Measurements from ENCODE around the gene REXO4.

REXO4 gene

DNA sequence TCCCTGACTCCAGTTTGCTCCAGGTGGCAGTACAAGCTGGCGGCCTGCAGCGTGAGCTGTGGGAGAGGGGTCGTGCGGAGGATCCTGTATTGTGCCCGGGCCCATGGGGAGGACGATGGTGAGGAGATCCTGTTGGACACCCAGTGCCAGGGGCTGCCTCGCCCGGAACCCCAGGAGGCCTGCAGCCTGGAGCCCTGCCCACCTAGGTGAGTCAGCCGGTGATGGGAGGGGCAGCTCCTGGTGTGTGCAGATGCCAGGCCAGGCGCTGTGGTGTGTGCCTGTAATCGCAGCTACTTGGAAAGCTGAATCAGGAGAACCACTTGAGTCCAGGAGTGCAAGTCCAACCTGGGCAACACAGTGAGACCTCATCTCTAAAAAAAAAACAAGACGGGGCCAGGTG, 31.9 kb upstream of the REXO4 start:
- DNase-seq = no peak

DNA sequence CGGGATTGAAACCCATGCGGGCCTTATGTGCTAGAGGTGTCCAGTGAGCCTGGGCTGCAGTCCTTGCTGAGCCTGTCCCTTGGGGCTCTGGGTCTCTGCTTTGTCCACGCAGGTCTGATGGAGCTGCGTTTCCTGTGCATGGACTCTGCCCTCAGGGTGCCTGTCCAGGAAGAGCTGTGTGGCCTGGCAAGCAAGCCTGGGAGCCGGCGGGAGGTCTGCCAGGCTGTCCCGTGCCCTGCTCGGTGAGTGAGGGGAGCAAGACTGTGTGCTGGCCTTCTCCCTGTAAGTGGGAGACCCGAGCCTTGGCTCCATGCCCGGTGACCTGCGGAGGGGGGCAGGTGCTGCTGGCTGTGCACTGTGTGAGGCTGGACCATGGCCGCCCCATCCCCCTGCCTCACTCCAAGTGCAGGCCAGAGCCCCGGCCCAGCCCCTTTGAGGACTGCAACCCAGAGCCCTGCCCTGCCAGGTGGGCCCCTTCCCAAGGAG, 30.7 kb upstream of the REXO4 start:
- DNase-seq = no peak

DNA sequence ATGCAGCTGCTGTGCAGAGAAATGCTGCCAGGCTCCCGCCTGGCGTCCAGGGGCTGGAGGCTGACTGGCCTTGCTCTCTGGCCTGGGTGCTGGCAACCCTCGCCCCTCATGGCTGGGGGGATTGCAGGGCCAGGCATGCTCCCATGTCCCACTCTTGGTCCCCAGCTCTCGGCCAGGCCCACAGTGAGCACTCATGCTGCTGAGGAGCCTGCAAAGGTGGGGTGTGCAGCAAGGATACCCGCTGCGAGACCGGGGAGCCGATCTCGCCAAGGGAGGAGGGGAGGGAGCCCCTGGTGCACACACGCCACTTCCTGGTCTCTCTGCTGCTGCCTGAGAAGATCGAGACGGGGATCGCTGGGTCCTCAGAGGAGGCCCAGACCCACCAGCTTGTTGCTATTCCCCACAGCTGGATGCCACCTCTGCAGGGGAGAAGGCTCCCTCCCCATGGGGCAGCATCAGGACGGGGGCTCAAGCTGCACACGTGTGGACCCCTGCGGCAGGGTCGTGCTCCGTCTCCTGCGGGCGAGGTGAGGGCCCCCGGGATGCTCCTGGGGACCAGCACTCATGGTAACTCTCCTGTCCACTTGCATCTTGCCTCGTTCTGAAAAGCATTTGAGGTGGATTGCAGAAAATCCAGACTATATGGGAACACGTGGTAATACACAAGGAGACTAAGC, 27.6 kb upstream of the REXO4 start:
- DNase-seq = no peak

DNA sequence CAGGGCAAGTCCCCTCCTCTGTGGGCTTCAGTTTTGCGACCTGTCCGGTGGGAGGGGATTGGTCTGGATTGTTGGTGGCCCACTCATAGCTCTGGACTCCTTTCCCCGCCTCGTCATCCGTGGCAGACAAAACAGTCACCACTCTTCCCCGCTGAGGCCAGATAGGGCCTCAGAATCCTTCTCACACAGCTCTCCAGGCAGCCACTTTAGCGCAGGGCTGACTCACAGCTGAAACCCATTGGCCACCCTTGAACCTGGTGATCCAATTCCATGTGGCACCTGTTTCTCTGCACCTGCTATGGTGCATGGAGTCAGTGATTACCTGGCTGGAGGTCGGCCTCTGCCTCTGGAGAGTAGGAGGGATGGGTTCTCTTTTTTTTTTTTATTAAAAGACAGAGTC, 26.2 kb upstream of the REXO4 start:
- no peak for DNase-seq

DNA sequence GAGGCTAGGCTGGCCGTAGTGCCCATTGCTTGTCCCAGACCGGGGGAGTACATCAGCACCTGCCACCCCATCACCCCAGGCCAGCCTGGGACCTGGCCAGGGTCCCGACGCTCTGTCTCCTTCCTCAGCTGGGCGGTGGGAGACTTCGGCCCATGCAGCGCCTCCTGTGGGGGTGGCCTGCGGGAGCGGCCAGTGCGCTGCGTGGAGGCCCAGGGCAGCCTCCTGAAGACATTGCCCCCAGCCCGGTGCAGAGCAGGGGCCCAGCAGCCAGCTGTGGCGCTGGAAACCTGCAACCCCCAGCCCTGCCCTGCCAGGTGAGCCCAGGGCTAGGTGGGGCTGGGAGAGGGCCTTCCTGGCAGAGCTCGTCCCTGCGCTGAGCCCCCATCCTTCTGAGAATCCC, 25.4 kb upstream of the REXO4 start:
- no peak for DNase-seq

DNA sequence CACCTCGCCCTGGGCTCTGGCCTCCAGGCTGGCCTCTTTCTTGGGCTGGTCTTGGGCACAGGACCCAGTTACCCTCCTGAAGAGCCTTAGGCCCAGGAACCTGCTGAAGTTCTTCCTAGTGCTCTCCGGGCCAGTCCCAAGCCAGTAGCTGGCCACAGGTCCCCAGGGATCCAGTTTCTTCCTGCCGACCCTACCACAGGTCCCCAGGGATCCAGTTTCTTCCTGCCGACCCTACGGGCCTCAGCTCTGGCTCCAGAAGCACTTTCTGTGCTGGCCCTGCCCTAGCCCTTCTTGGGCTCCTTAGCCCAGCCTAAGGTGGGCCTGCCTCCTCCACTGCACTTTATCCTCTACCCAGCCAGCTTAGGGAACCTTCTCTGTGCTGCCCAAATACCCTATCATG, 23.8 kb upstream of the REXO4 start:
- no peak for DNase-seq

DNA sequence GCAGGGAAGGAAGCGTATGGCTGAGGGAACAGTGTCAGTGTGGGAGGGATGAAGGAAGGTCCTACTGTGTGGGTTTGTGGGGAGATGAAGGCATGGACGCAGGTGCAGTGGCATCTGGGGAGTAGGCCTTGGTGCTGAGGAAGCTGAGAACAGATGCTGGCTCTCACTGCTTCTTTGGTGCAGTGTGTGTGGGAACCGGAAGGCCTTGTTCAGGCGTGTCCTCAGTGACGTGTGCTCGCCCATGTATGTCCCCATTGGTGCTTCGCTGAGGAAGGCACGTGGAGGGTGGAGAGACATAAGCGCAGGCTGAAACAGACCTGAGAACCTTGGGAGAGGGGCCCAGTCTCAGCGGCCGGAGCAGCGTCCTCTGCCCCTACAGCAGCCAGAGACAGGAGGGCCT, 23.1 kb upstream of the REXO4 start:
- no peak for DNase-seq

DNA sequence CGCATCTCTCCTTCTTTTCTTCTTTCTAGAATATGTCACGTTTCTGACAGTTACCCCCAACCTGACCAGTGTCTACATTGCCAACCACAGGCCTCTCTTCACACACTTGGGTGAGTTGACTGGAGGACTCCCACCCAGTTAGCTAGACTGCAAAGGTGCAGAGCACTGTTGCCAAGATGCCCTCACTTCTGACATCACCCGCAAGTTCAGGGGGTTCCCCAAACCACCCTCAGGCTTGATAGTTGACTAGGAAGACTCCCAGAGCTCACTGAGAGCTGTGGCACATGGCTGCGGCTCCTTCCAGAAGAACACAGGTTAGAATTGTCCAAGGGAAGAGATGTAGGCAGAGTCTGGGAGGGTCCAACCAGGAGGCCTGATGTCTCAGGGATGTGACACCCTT, 21.5 kb upstream of the REXO4 start:
- DNase-seq = no peak

DNA sequence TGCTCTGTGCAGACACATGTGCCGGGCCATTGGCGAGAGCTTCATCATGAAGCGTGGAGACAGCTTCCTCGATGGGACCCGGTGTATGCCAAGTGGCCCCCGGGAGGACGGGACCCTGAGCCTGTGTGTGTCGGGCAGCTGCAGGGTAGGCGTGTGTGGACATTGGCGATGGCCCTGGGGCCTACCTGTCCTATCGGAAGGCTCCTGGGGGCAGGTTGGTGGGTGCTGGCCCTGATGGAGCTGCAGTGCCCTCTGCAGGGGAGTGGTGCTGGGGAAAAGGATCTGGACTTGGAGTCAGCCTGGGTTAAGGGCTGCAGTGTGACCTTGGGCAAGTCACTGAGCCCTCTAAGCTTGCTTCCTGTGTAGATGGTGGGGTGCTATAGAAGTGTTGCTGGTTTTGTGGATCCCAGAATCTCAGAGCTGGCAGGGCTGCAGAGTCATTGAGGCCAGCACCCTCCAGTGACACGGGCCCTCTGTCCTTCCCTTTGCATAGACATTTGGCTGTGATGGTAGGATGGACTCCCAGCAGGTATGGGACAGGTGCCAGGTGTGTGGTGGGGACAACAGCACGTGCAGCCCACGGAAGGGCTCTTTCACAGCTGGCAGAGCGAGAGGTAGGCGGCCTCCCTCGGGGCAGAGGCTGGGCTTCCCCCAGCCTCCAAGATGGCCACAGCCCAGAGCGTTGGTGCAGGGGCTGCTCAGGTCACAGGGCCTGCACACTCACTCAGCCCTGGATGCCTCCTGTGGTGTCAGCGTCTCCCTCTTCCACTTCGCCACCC, 20.1 kb upstream of the REXO4 start:
- no peak for DNase-seq

DNA sequence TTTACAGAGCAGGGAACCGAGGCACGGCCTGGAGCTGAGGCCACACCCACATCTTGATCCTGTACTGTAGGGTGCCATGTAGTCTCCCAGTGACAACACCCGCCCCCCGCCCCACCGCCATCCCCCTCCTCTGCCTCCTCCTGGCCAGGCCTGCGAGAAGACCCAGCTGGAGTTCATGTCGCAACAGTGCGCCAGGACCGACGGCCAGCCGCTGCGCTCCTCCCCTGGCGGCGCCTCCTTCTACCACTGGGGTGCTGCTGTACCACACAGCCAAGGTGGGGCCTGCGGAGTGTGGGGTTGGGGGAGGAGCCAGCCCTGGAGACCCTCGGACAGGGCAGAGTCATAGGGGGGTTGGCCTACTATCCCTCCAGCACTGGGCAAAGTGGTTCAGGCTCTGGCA, 18.9 kb upstream of the REXO4 start:
- DNase-seq = no peak

DNA sequence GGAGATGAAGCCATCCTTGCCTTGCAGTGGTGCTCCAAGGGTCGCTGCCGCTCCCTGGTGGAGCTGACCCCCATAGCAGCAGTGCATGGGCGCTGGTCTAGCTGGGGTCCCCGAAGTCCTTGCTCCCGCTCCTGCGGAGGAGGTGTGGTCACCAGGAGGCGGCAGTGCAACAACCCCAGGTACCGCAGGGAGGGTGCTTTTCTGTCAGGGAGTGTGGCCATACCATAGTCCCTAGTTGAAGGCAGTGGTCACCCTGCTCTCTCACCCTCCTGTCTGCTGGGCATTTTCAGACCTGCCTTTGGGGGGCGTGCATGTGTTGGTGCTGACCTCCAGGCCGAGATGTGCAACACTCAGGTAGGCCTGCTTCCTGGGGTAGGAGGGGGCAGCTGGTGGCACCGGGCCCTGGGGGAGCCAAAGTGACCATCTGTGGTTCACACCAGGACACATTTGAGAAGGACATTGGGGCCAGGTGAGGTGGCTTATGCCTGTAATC, 15.6 kb upstream of the REXO4 start:
- DNase-seq = no peak

DNA sequence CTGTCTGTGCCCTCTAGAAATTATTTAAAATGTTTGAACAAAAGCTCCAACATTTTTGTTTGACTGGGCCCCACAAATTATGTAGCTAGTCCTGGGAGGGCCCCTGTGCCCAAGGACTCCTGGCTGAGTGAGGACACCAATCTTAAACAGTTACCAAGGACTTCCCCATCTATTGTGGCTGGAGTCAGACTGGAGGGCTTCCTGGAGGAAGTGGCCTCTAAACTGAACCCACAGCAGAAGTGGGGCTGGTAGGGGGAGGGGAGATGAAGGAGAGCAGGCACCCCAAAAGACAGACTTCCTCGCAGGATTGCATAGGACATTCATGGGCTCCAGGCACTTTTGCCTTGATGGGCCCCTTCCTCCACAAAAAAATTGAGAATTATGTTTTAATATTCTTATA, 12.4 kb upstream of the REXO4 start:
- no peak for DNase-seq

DNA sequence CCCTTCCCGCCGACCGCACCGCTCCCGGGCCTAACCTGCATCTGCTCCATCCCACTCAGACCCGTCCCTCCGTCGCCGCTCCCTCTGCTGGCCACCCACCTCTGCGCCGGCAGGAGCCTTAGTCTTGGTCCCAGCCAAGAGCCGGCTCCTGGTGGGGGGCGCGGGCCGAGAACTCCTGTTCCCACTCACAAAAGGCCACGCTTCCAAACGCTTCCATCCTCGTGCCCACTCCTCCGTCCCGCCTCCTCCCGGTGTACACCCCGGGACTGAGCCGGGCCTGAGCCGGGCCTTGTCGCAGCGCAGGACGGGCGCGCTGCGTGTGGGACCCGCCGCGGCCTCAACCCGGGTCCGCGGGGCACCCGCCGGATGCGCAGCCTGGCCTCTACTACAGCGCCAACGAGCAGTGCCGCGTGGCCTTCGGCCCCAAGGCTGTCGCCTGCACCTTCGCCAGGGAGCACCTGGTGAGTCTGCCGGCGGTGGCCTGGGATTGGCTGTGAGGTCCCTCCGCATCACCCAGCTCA, 11.9 kb upstream of the REXO4 start:
- DNase-seq = no peak

DNA sequence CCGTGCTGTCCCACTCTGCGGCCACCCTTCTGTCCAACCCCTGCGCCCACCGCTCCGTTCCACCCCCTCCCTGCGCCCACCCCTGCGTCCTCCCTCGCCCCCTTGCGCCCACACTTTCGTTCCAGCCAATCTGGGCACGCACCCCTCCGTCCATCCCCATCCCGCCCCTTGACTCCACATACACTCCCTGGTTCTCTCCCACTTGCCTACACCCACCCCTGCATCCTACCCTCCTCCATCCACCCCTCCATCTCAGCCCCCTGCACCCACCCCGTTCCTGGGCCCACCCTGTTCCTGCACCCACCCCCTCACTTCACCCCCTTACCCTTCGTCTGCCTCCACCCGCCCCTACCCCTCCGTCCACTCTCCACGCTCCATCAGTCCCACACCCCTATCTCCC, 11.4 kb upstream of the REXO4 start:
- no peak for DNase-seq

DNA sequence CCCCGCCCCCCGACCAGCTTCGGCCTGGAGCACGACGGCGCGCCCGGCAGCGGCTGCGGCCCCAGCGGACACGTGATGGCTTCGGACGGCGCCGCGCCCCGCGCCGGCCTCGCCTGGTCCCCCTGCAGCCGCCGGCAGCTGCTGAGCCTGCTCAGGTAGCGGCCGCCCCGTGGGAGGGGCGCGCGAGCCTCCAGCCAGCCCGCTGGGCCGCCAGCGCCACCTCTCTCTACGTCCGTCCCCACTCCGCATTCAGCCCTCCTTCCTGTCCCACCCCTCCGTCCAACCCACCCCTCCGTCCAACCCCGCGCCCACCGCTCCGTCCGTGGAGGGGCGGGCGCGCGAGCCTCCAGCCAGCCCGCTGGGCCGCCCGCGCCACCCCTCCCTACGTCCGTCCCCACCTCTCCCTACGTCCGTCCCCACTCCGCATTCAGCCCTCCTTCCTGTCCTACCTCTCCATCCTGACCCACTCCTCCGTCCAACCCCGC, 10.8 kb upstream of the REXO4 start:
- DNase-seq = no peak

DNA sequence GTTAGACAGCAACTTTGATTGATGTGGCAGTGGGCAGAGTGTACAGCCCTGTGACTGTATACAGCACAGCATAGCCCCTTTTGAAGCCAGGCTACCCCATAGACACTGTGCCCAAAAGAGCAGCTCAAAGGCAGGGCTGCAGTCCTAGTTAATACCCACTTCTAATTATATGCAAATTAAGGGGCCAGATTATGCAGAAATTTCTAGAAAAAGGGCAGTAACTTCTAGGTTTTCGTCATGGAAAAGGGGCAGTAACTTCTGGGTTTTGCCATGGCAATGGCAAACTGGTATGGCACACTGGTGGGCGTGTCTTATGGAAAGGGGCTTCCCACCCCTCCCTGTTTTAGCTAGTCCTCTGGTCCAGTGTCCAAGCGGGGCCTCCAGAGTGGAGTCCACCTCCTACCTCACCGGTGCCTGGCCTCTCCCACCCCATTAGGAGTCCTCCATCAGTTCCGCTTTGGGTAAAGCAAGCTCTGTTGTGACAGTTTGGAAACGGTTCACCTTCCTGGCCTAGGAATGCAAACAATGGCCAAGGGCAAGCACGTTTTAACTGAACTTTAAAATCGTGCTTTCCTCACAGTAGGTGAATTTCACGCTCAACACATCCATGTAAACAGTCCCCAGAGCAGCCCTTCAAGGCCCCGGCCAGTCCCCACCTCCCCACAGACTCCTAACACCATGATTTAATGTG, 10.0 kb upstream of the REXO4 start:
- no peak for DNase-seq

DNA sequence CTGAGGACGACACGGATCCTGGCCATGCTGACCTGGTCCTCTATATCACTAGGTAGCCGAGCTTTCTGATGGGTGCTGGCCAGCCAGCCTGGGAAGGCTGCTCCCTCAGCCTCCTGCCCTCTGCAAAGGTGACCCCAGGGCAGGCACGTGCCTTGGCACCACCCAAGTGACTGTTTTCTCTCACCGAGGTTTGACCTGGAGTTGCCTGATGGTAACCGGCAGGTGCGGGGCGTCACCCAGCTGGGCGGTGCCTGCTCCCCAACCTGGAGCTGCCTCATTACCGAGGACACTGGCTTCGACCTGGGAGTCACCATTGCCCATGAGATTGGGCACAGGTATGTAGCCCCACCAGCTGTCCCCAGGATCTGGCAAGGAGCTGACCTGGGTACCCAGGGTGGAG, 8.2 kb upstream of the REXO4 start:
- DNase-seq = no peak

DNA sequence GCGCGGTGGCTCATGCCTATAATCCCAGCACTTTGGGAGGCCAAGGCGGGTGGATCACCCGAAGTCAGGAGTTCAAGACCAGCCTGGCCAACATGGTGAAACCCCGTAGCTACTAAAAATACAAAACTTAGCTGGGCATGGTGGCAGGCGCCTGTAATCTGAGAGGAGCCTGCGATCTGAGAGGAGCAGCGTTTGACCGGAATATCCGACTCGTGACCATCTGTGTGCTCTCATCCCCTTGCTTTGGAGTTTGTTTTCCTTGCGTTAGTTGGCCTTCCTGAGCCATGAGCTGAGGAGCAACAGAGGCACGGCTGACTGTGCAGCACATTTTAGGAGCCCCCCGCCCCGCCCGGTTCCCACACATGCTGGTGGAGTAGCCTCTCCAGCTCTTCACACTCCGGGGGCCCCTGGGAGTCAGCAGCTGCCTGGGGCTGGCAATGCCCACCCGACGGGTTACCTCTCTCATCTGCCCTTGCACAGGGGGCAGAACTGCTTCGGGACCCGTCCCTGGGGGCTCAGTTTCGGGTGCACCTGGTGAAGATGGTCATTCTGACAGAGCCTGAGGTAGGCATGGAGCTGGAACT, 7.3 kb upstream of the REXO4 start:
- DNase-seq = no peak

DNA sequence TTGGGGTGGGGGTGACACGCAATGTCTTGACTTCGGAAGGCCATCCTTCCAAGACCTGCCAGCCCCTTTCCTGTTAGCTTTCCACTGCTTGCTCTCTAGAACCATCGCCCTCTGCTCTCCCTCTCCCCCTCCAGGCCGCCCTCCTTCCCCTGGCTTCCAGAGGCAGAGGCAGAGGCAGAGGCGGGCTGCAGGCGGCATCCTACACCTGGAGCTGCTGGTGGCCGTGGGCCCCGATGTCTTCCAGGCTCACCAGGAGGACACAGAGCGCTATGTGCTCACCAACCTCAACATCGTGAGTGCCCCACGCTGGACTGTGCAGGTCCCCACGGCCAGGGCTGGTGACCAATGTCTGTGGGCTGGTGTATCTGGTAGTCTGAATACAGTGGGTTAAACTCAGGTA, 6.4 kb upstream of the REXO4 start:
- DNase-seq = no peak

DNA sequence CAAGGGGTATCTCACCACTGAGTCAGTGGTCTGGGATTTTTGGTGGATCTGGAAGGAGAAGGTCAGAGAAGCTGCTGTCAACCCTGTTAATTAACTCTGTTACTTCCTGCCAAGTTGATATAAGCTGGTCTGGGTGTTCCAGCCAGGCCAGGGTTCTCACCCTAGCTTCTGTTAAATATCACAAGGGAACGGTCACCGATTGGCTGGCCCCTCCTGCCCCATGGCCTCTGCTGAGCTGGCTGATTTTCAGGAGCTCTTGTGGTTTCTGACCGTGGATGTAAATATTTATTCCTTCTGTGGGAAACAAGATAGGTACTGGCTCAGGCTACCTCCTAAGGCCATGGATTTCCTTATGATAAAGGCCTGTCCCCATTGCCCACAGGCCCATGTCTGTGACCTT, 5.4 kb upstream of the REXO4 start:
- DNase-seq = no peak

DNA sequence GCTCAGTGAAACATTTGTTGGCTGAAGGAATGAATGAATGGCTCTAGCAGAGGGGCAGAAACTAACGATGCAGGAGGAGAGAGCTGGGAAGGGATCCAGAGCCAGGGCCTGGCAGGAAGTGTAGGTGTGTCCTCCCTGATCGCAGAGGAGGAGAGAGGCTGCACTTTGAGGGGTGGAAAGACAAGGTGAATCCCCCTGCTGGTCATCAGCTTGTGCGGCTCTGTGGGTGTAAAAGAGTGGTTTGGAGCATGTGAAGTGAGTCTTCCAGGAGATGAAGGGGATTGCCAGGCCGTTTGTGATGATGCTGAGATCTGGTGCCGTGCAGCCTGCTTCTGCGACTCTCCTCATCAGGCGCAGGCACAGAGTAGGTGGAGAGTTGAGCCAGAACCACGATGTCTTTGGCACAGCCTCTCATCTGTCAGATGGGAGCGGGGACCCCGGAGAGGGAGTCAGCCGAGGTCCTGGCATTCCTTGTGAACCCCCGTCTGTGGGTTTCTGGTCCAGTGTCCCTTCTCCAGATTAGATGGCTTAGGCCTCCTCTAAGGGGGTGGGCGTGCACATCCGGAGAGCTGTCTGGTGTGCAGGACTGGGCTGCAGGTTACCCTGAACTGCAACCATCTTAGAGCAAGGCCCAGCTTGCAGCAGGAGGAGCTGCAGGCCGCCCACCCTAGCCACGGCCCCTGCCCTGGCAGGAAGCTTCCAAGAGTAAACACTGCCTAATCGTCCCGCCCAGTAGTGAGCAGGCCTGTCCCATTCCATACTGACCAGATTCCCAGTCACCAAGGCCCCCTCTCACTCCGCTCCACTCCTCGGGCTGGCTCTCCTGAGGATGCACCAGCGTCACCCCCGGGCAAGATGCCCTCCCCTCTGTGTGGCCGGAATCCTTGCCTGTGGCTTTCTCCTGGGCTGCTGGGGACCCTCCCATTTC, 4.1 kb upstream of the REXO4 start, which contains the start of gene ADAMTS13:
ADAMTS13 (plus strand) TSS at position 753 of the 928 bp plus-strand sequence; CDS start at position 830, 77 bp downstream.
- no peak for DNase-seq

DNA sequence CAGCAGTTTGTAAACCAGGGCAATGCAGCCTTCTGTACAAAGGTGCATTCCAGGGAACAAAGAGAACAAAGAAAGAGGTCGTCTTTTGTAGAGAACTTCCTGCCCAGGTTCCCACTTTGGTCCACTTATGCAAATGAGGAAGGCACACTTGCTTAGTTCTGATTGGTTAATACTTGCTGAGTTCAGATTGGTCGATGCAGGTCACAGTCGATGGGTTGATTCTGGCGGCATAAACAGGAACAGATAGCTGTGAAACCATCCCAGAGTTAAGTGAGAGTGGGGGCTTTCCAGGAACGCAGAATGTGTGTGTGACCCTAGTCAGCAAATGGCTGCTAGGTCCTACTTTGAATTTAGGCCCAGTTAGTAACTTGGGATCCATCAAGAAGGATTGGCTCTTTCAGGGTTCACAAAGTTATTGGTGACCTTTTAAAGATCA, 2.6 kb upstream of the REXO4 start:
- DNase-seq = no peak

All from NCI-H1092 (cell line).